Neural cell (in vitro differentiated cells): ENCODE results near the gene MPPED1. TPM values are rescaled to one million over a fixed set of nuclear protein-coding genes. Genes with fewer than 3 reads are reported as not detected.

ENCODE experiments used
- H2AFZ ChIP-seq: fragments of 200-600, 300-800 bp; sonication (generic), shearing (Covaris generic); 2 replicates; pipeline ENCODE4 v1.6.0; 2014; ENCODE audit warnings: low read depth, mild to moderate bottlenecking, antibody characterized with exemption, low read length, moderate library complexity
- H3F3A ChIP-seq: fragments of 200-600 bp; shearing (Covaris generic); 2 replicates; pipeline ENCODE4 v1.6.1; 2016; ENCODE audit warnings: mild to moderate bottlenecking, moderate library complexity, mixed read lengths, antibody characterized with exemption, low read length; ENCODE audit not compliant: insufficient read depth, poor library complexity, severe bottlenecking
- H3K27ac ChIP-seq: fragments of 200-600, 300-800 bp; sonication (generic), shearing (Covaris generic); 2 replicates; pipeline ENCODE4 v1.5.1; 2014; ENCODE audit warnings: mild to moderate bottlenecking, low read length, moderate library complexity
- H3K27me3 ChIP-seq: fragments of 300-800, 200-600 bp; sonication (generic), shearing (Covaris generic); 2 replicates; pipeline ENCODE4 v1.6.0; 2014; ENCODE audit warnings: mild to moderate bottlenecking, low read depth, low read length, moderate library complexity; ENCODE audit not compliant: insufficient read depth
- H3K36me3 ChIP-seq: fragments of 300-800, 200-600 bp; sonication (generic), shearing (Covaris generic); 2 replicates; pipeline ENCODE4 v1.5.1; 2014; ENCODE audit warnings: mild to moderate bottlenecking, antibody characterized with exemption, low read length, moderate library complexity; ENCODE audit not compliant: insufficient read depth
- H3K4me2 ChIP-seq: fragments of 300-800, 200-600 bp; sonication (generic), shearing (Covaris generic); 2 replicates; pipeline ENCODE4 v1.6.0; 2014; ENCODE audit warnings: mild to moderate bottlenecking, low read length
- H3K4me3 ChIP-seq: fragments of 300-800, 200-600 bp; sonication (generic), shearing (Covaris generic); 2 replicates; pipeline ENCODE4 v1.5.1; 2014; ENCODE audit warnings: mild to moderate bottlenecking, low read length, moderate library complexity
- H3K79me2 ChIP-seq: fragments of 200-600 bp; shearing (Covaris generic); replicated peaks from 2 replicates; pipeline ENCODE4 v1.6.0; 2014; ENCODE audit warnings: mild to moderate bottlenecking, low read length, moderate library complexity; ENCODE audit not compliant: insufficient read depth
- H3K9ac ChIP-seq: fragments of 300-800, 200-600 bp; sonication (generic), shearing (Covaris generic); 2 replicates; pipeline ENCODE4 v1.6.1; 2016; ENCODE audit warnings: mild to moderate bottlenecking, low read length, mixed read lengths
- H3K9me2 ChIP-seq: fragments of 200-600 bp; shearing (Covaris generic); 2 replicates; pipeline ENCODE4 v1.6.1; 2016; ENCODE audit warnings: mild to moderate bottlenecking, low read length, mixed read lengths; ENCODE audit not compliant: insufficient read depth
- H3K9me3 ChIP-seq: fragments of 200-600, 300-800 bp; sonication (generic), shearing (Covaris generic); 2 replicates; pipeline ENCODE4 v1.6.1; 2016; ENCODE audit warnings: mild to moderate bottlenecking, mixed run types, low read length, moderate library complexity, mixed read lengths
- H4K20me1 ChIP-seq: fragments of 200-600 bp; shearing (Covaris generic); 2 replicates; pipeline ENCODE4 v1.6.1; 2016; ENCODE audit warnings: mild to moderate bottlenecking, mixed run types; ENCODE audit not compliant: insufficient read depth
- CTCF ChIP-seq: fragments of 450-650 bp; IDR thresholded peaks from 2 replicates; pipeline ENCODE4 v1.5.1; 2014; ENCODE audit warnings: antibody characterized with exemption, mild to moderate bottlenecking, moderate library complexity; ENCODE audit not compliant: poor library complexity, severe bottlenecking
- EP300 ChIP-seq: fragments of 450-650 bp; conservative IDR thresholded peaks from 2 replicates; pipeline ENCODE4 v1.6.1; 2014; ENCODE audit warnings: antibody characterized with exemption, mild to moderate bottlenecking, moderate library complexity; ENCODE audit not compliant: poor library complexity, severe bottlenecking
- EZH2 ChIP-seq: fragments of 200-600, 300-800 bp; shearing (Covaris generic), sonication (generic); IDR thresholded peaks from 2 replicates; pipeline ENCODE4 v1.6.1; 2014; ENCODE audit warnings: antibody characterized with exemption, low read length, borderline replicate concordance, mild to moderate bottlenecking; ENCODE audit not compliant: insufficient read depth, poor library complexity, severe bottlenecking
- MXI1 ChIP-seq: fragments of 450-650 bp; conservative IDR thresholded peaks from 2 replicates; pipeline ENCODE4 v1.6.1; 2014; ENCODE audit warnings: antibody characterized with exemption, mild to moderate bottlenecking; ENCODE audit not compliant: poor library complexity, severe bottlenecking
- POLR2AphosphoS5 ChIP-seq: IDR thresholded peaks from 2 replicates; pipeline ENCODE4 v1.6.1; 2012
- RAD21 ChIP-seq: fragments of 450-650 bp; conservative IDR thresholded peaks from 2 replicates; pipeline ENCODE4 v1.6.1; 2014; ENCODE audit warnings: antibody characterized with exemption, mild to moderate bottlenecking, moderate library complexity
- REST ChIP-seq: IDR thresholded peaks from 2 replicates; pipeline ENCODE4 v1.6.1; 2012; ENCODE audit warnings: borderline replicate concordance
- SMC3 ChIP-seq: fragments of 450-650 bp; conservative IDR thresholded peaks from 2 replicates; pipeline ENCODE4 v1.6.1; 2014; ENCODE audit warnings: antibody characterized with exemption, mild to moderate bottlenecking, moderate library complexity; ENCODE audit not compliant: poor library complexity
- TAF1 ChIP-seq: IDR thresholded peaks from 2 replicates; pipeline ENCODE4 v1.6.1; 2012; ENCODE audit warnings: low read depth
- polyA plus RNA-seq: library from polyadenylated mRNA; depleted of rRNA; stranded (reverse); fragments of >200 nt; gene quantifications from 2 replicates; pipeline ENCODE4 v1.2.3, GENCODE V29; 2014

Gene MPPED1
- polyA plus RNA-seq, 1 donor from 2014 or later, result 33.4 TPM

- H3F3A ChIP-seq, result no peaks in the 10 kb centered on the region
- H3K4me3 ChIP-seq, result no peak overlapping the region
- H3K36me3 ChIP-seq, result no peaks in the 10 kb centered on the region
- no peaks in the 10 kb centered on the region for H3K79me2 ChIP-seq
- H4K20me1 ChIP-seq, result no peaks in the 10 kb centered on the region
- H2AFZ ChIP-seq, result no peak overlapping the region
- H3K9ac ChIP-seq, result no peak overlapping the region
- TF ChIP-seq REST, result no peak
- no peaks in the 10 kb centered on the region for H3K9me2 ChIP-seq
- H3K4me2 ChIP-seq, result no peak overlapping the region
- H3K9me3 ChIP-seq, result no peaks in the 10 kb centered on the region
- no peak overlapping the region for H3K27ac ChIP-seq
- no peaks in the 10 kb centered on the region for H3K27me3 ChIP-seq
These were observed 109.9 kb downstream of the MPPED1 start for GRCh38 chr22:43521716-43522115.

GRCh38 chr22:43526117-43526655 is 114.4 kb downstream of the MPPED1 start:
- Histone ChIP-seq H3F3A (no peaks in the 10 kb centered on the region), H3K36me3 (no peaks in the 10 kb centered on the region), H3K79me2 (no peaks in the 10 kb centered on the region), H3K9me3 (no peaks in the 10 kb centered on the region), H3K4me2 (no peak overlapping the region), H3K9ac (no peak overlapping the region), H3K9me2 (no peaks in the 10 kb centered on the region), H3K4me3 (no peak overlapping the region), H2AFZ (no peak overlapping the region), H4K20me1 (no peaks in the 10 kb centered on the region), H3K27me3 (no peaks in the 10 kb centered on the region), H3K27ac (no peak overlapping the region)
- TF ChIP-seq CTCF (no peak), TAF1 (no peak), SMC3 (no peak), MXI1 (no peak), POLR2AphosphoS5 (no peak), EP300 (no peak), RAD21 (no peak), REST (no peak), EZH2 (no peak)
